Activated T-cell treated with anti-CD3 and anti-CD28 coated beads, Interleukin-2, amount 50 U/mL, for 48 hours (primary cell): Measurements from ENCODE around the gene SH3TC2.

Source experiments
- DNase-seq, 2 experiments: peaks; one replicate each; pipeline ENCODE4 v3.0.0-alpha.2; 2020

The SH3TC2 gene

GRCh38 chr5:148967783-148968182 lies 95.1 kb downstream of the SH3TC2 start:
- DNase-seq, result no peak

GRCh38 chr5:148966938-148967337 lies 95.9 kb downstream of the SH3TC2 start:
- no peak for DNase-seq

GRCh38 chr5:148966348-148966747 lies 96.5 kb downstream of the SH3TC2 start:
- DNase-seq, result no peak

GRCh38 chr5:148965511-148966265 lies 97.2 kb downstream of the SH3TC2 start:
- no peak for DNase-seq

GRCh38 chr5:148963664-148964063 lies 99.2 kb downstream of the SH3TC2 start:
- DNase-seq, result no peak

- no peak for DNase-seq
Observed at GRCh38 chr5:148962761-148963324, 100.0 kb downstream of the SH3TC2 start.

GRCh38 chr5:148962200-148962550 lies 100.7 kb downstream of the SH3TC2 start:
- DNase-seq, result no peak

- DNase-seq, result no peak
Observed at GRCh38 chr5:148961261-148962199, 101.3 kb downstream of the SH3TC2 start.

- DNase-seq, result no peak
Observed at GRCh38 chr5:148960070-148960769, 102.6 kb downstream of the SH3TC2 start.

- DNase-seq, result peak; percentile 60 to 61
Observed at GRCh38 chr5:148957591-148958202, 105.2 kb downstream of the SH3TC2 start.

- DNase-seq, result no peak
Observed at GRCh38 chr5:148956477-148957385, 106.1 kb downstream of the SH3TC2 start.
